Measurements from ENCODE around the gene TNPO1. TPM values are rescaled to one million over a fixed set of nuclear protein-coding genes. Genes with fewer than 3 reads are reported as not detected.

Gene TNPO1
- polyA plus RNA-seq, 1 donor from 2014 or later: 103 TPM

- peak overlapping the region; percentile 97 for H3K27ac ChIP-seq (ENCODE audit: low read length)
These were observed 618 bp downstream of the TNPO1 start for GRCh38 chr5:72817076-72817481.

GRCh38 chr5:72817671-72818266, 1.3 kb downstream of the TNPO1 start:
- no peak overlapping the region for H2AFZ ChIP-seq (ENCODE audit: low read depth, low read length)
- no peaks in the 10 kb centered on the region for H3K27me3 ChIP-seq (ENCODE audit: insufficient read depth, low read depth, low read length)
- H3K9me3 ChIP-seq (ENCODE audit: low read length): no peaks in the 10 kb centered on the region
- peaks cover 13% of the 10 kb centered on the region for H3F3A ChIP-seq (ENCODE audit: insufficient read depth, low read length, poor library complexity, severe bottlenecking)
- H3K79me2 ChIP-seq (replicated peaks; ENCODE audit: insufficient read depth, low read length): peaks cover 61% of the 10 kb centered on the region
- no peaks in the 10 kb centered on the region for H3K36me3 ChIP-seq (ENCODE audit: insufficient read depth, low read length)
- no peaks in the 10 kb centered on the region for H3K9me2 ChIP-seq (ENCODE audit: insufficient read depth, low read length)
- H3K4me2 ChIP-seq (ENCODE audit: low read length): peak overlapping the region; percentile 94
- peaks cover 11% of the 10 kb centered on the region for H4K20me1 ChIP-seq (ENCODE audit: insufficient read depth)
- peak overlapping the region; percentile 85 for H3K4me3 ChIP-seq (ENCODE audit: low read length)
- H3K27ac ChIP-seq (ENCODE audit: low read length): peak overlapping the region; percentile 97
- H3K9ac ChIP-seq (ENCODE audit: low read length): peak overlapping the region; percentile 99
- TF ChIP-seq REST (IDR thresholded peaks at IDR 0.05; ENCODE audit: borderline replicate concordance) (peak; percentile 41), MXI1 (conservative IDR thresholded peaks at IDR 0.05; ENCODE audit: poor library complexity, severe bottlenecking) (no peak)

More at GRCh38 chr5:72817076-72817481, 618 bp downstream of the TNPO1 start:
- no peak for TF ChIP-seq POLR2AphosphoS5 (IDR thresholded peaks at IDR 0.05)
- peak; percentile 2 for TF ChIP-seq REST (IDR thresholded peaks at IDR 0.05; ENCODE audit: borderline replicate concordance)
- TF ChIP-seq RAD21 (conservative IDR thresholded peaks at IDR 0.05): no peak
- H3K9ac ChIP-seq (ENCODE audit: low read length): peak overlapping the region; percentile 99
- H3K9me3 ChIP-seq (ENCODE audit: low read length): no peaks in the 10 kb centered on the region
- H3K79me2 ChIP-seq (replicated peaks; ENCODE audit: insufficient read depth, low read length): peaks cover 54% of the 10 kb centered on the region
- peaks cover 10% of the 10 kb centered on the region for H4K20me1 ChIP-seq (ENCODE audit: insufficient read depth)
- peak overlapping the region; percentile 94 for H3K4me2 ChIP-seq (ENCODE audit: low read length)
- no peaks in the 10 kb centered on the region for H3K9me2 ChIP-seq (ENCODE audit: insufficient read depth, low read length)
- H3K27me3 ChIP-seq (ENCODE audit: insufficient read depth, low read depth, low read length): no peaks in the 10 kb centered on the region
- no peaks in the 10 kb centered on the region for H3K36me3 ChIP-seq (ENCODE audit: insufficient read depth, low read length)
- peaks cover 13% of the 10 kb centered on the region for H3F3A ChIP-seq (ENCODE audit: insufficient read depth, low read length, poor library complexity, severe bottlenecking)
- peak overlapping the region; percentile 61 for H2AFZ ChIP-seq (ENCODE audit: low read depth, low read length)
- peak overlapping the region; percentile 85 for H3K4me3 ChIP-seq (ENCODE audit: low read length)

GRCh38 chr5:72818866-72819534, 2.5 kb downstream of the TNPO1 start:
- H3K79me2 ChIP-seq (replicated peaks; ENCODE audit: insufficient read depth, low read length): peaks cover 73% of the 10 kb centered on the region
- peak overlapping the region; percentile 94 for H3K4me2 ChIP-seq (ENCODE audit: low read length)
- H3K27me3 ChIP-seq (ENCODE audit: insufficient read depth, low read depth, low read length): no peaks in the 10 kb centered on the region
- peak overlapping the region; percentile 97 for H3K27ac ChIP-seq (ENCODE audit: low read length)
- peaks cover 13% of the 10 kb centered on the region for H3F3A ChIP-seq (ENCODE audit: insufficient read depth, low read length, poor library complexity, severe bottlenecking)
- peak overlapping the region; percentile 99 for H3K9ac ChIP-seq (ENCODE audit: low read length)
- peak overlapping the region; percentile 85 for H3K4me3 ChIP-seq (ENCODE audit: low read length)
- H3K9me3 ChIP-seq (ENCODE audit: low read length): no peaks in the 10 kb centered on the region
- H3K9me2 ChIP-seq (ENCODE audit: insufficient read depth, low read length): no peaks in the 10 kb centered on the region
- H3K36me3 ChIP-seq (ENCODE audit: insufficient read depth, low read length): no peaks in the 10 kb centered on the region
- peaks cover 15% of the 10 kb centered on the region for H4K20me1 ChIP-seq (ENCODE audit: insufficient read depth)
- H2AFZ ChIP-seq (ENCODE audit: low read depth, low read length): no peak overlapping the region
- TF ChIP-seq REST (IDR thresholded peaks at IDR 0.05; ENCODE audit: borderline replicate concordance): peak; percentile 64
- no peak for TF ChIP-seq EZH2 (IDR thresholded peaks at IDR 0.05; ENCODE audit: borderline replicate concordance, insufficient read depth, low read length, poor library complexity, severe bottlenecking)
- TF ChIP-seq MXI1 (conservative IDR thresholded peaks at IDR 0.05; ENCODE audit: poor library complexity, severe bottlenecking): no peak
- TF ChIP-seq, protein P1, sequence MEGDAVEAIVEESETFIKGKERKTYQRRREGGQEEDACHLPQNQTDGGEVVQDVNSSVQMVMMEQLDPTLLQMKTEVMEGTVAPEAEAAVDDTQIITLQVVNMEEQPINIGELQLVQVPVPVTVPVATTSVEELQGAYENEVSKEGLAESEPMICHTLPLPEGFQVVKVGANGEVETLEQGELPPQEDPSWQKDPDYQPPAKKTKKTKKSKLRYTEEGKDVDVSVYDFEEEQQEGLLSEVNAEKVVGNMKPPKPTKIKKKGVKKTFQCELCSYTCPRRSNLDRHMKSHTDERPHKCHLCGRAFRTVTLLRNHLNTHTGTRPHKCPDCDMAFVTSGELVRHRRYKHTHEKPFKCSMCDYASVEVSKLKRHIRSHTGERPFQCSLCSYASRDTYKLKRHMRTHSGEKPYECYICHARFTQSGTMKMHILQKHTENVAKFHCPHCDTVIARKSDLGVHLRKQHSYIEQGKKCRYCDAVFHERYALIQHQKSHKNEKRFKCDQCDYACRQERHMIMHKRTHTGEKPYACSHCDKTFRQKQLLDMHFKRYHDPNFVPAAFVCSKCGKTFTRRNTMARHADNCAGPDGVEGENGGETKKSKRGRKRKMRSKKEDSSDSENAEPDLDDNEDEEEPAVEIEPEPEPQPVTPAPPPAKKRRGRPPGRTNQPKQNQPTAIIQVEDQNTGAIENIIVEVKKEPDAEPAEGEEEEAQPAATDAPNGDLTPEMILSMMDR (IDR thresholded peaks at IDR 0.05; ENCODE audit: poor library complexity, severe bottlenecking): peak; percentile 91
- no peak for TF ChIP-seq TAF1 (IDR thresholded peaks at IDR 0.05; ENCODE audit: low read depth)
- no peak for TF ChIP-seq EP300 (conservative IDR thresholded peaks at IDR 0.05; ENCODE audit: poor library complexity, severe bottlenecking)
